Upper lobe of right lung (tissue), 1 donor: ENCODE data around the gene LGR6. TPM values are rescaled to one million over a fixed set of nuclear protein-coding genes. Genes with fewer than 3 reads are reported as not detected.

ENCODE experiments used
- ATAC-seq: fragments of 200-7000 bp; cut with Tn5 transposase; one replicate; pipeline ENCODE4 v1.9.1; 2020; ENCODE audit warnings: mild to moderate bottlenecking, moderate library complexity
- DNase-seq: peaks from one replicate; pipeline ENCODE4 v3.0.0-alpha.2; 2020
- H3K27ac ChIP-seq: fragments of 200-600 bp; one replicate; pipeline ENCODE4 v1.8.0; 2022
- H3K27me3 ChIP-seq: fragments of 200-600 bp; one replicate; pipeline ENCODE4 v1.8.0; 2022; ENCODE audit warnings: mild to moderate bottlenecking
- H3K36me3 ChIP-seq: fragments of 200-600 bp; one replicate; pipeline ENCODE4 v1.8.0; 2022
- H3K4me1 ChIP-seq: fragments of 200-600 bp; one replicate; pipeline ENCODE4 v1.8.0; 2022
- H3K4me3 ChIP-seq: fragments of 200-600 bp; one replicate; pipeline ENCODE4 v1.8.0; 2022; ENCODE audit warnings: mild to moderate bottlenecking
- H3K9me3 ChIP-seq: fragments of 200-600 bp; one replicate; pipeline ENCODE4 v1.8.0; 2022
- intact Hi-C: fragments of 100-400 bp; cut with DNase I; formaldehyde crosslinking; loops from one replicate; pipeline ENCODE4 v1.11.0; 2022
- total RNA-seq: library from RNA; stranded (reverse); fragmentation: NEBNext Ultra II Directional; extraction: Animal tissue kit (Norgen Biotek cat#: 25700); gene quantifications from one replicate; pipeline ENCODE4 v1.2.1, GENCODE V29; 2021
- TF ChIP-seq, protein P1 (sequence below): fragments of 200-600 bp; IDR thresholded peaks from one replicate; pipeline ENCODE4 v1.8.0; 2022; ENCODE audit warnings: antibody characterized with exemption
- donor health status: DM: no; HTN: yes; CAD: no; lungs with severe emphysema.

Gene LGR6
- total RNA-seq, 1 donor from 2014 or later, result 1.8 TPM

DNA sequence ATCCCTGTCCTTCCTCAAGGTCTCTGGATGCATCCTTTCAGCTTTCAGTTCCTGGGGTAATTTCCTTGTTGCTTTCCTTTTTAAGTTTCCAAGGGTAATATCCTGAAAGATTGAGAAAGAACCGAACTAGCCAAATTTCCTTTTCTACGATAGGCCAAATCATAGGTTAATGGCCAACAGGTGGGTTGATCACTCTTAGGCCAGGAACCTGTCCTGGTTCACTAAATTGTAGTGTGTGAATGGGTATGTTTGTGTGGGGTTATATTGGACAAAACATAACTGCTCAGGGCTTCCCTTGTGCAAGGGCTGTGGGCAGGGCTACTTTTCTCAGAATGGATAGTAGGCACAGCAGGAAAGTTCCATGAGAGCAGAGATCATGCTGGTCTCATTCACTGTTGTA, 131.0 kb downstream of the LGR6 start:
- Histone ChIP-seq H3K27ac (no peak overlapping the region), H3K9me3 (no peaks in the 10 kb centered on the region), H3K4me1 (no peaks in the 10 kb centered on the region), H3K27me3 (no peaks in the 10 kb centered on the region), H3K4me3 (no peak overlapping the region), H3K36me3 (no peaks in the 10 kb centered on the region)
- DNase-seq (no peak), ATAC-seq (no peak)
- TF ChIP-seq, protein P1, sequence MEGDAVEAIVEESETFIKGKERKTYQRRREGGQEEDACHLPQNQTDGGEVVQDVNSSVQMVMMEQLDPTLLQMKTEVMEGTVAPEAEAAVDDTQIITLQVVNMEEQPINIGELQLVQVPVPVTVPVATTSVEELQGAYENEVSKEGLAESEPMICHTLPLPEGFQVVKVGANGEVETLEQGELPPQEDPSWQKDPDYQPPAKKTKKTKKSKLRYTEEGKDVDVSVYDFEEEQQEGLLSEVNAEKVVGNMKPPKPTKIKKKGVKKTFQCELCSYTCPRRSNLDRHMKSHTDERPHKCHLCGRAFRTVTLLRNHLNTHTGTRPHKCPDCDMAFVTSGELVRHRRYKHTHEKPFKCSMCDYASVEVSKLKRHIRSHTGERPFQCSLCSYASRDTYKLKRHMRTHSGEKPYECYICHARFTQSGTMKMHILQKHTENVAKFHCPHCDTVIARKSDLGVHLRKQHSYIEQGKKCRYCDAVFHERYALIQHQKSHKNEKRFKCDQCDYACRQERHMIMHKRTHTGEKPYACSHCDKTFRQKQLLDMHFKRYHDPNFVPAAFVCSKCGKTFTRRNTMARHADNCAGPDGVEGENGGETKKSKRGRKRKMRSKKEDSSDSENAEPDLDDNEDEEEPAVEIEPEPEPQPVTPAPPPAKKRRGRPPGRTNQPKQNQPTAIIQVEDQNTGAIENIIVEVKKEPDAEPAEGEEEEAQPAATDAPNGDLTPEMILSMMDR, result no peak
- intact Hi-C loops, result no loop called here

DNA sequence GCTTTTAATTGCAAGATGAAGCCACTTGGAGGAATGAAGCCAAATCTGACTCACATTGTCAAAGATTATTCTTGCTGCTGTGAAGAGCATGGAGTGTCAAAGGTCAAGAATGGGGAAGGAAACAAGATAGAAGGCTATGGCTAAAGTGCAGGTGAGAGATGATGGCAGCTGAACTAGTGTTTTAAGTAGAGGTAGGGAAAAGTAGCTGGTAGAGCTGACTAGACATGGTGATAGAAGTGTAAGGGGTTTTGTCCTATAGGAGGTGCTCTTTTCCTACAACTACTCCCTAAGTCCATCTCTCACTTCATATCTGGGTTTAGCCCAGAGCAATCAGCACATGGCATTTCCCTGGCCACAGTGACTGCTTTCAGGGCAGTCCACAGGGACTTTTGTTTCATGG, 136.3 kb downstream of the LGR6 start:
- DNase-seq (no peak), ATAC-seq (no peak)
- Histone ChIP-seq H3K4me1 (no peaks in the 10 kb centered on the region), H3K27ac (no peak overlapping the region), H3K27me3 (no peaks in the 10 kb centered on the region), H3K36me3 (no peaks in the 10 kb centered on the region), H3K4me3 (no peak overlapping the region), H3K9me3 (no peaks in the 10 kb centered on the region)
- intact Hi-C loops, result no loop called here
- TF ChIP-seq, protein P1, result no peak

DNA sequence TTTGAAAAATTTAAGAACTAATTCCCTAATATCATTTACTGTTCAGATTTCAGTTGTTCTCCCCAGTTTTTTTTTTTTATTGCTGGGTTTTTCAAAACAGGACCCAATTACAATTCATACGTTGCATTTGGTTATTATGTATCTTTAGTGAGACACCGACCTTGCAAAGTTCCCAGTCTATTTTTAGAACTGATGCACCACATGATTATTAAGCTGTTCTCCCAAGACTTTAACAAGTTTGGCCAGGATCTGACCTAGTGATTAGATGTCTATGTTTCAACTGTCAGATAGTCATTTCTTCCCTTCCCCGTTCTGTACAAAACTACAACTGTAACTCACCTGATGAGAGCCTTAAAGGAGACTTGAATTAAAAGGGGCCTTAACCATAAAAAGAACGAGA, 140.3 kb downstream of the LGR6 start:
- intact Hi-C loops, result no loop called here
- no peak overlapping the region for H3K27ac ChIP-seq
- H3K36me3 ChIP-seq, result no peaks in the 10 kb centered on the region
- no peak overlapping the region for H3K4me3 ChIP-seq
- H3K27me3 ChIP-seq, result no peaks in the 10 kb centered on the region
- TF ChIP-seq, protein P1, result no peak
- ATAC-seq (no peak), DNase-seq (no peak)
- H3K4me1 ChIP-seq, result no peaks in the 10 kb centered on the region
- H3K9me3 ChIP-seq, result no peaks in the 10 kb centered on the region

DNA sequence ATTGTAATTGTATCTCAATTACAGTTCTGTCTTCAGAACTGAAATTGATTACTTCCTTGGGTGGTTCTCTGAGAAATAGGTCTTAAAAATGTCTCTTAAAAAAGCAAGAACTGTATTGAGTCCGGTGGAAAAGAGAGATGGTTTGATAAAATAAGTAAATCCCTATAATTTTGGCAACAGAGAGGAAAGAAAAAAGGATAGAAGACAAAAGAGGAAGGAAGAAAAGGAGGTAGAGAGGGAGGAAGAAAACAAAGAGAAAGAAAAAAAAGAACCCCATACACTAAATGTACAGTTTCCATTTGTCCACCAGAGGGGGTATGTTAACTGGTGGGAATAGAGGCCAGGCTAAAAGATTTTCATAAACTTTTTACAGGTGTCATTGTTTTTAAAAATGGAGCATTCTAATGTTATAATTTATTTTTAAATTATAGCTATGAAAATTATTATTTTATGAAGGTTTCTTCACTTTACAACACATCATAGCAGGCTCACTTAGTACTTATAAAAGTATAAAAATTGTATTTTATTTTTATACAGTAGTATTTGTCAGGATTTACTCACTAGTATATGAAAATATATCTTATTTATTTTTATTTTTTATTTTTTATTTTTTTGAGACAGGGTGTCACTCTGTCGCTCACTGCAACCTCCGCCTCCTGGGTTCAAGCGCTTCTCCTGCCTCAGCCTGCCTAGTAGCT, 150.2 kb downstream of the LGR6 start:
- TF ChIP-seq, protein P1, result peak; percentile 87
- intact Hi-C loops, result no loop called here
- peaks cover 8% of the 10 kb centered on the region for H3K4me1 ChIP-seq
- H3K36me3 ChIP-seq, result no peaks in the 10 kb centered on the region
- no peaks in the 10 kb centered on the region for H3K9me3 ChIP-seq
- ATAC-seq (no peak), DNase-seq (no peak)
- H3K27me3 ChIP-seq, result no peaks in the 10 kb centered on the region
- no peak overlapping the region for H3K27ac ChIP-seq
- H3K4me3 ChIP-seq, result no peak overlapping the region

DNA sequence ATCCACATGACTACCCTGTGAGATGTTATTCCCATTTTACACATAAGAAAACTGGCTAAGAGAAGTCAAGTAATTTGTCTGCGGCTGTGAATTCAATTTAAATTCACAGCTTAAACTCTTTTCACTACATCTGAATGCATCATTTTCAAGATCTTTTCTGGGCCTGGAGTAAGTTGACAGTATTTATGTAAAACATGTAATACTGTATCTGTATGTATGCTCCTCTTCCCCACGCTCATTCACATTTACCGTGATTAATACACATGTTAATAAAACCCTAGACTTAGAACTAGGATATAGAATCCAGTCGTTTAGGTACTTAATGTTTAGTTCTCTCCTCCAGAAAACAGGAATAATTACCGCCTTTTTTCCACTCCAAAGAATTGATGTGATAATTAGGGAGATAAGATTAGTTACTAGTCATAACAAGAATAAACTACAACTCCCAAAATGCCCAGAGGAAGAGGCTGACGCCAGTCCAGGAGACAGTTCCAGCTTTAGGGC, 154.5 kb downstream of the LGR6 start:
- intact Hi-C loops, result no loop called here
- Histone ChIP-seq H3K4me1 (peaks cover 12% of the 10 kb centered on the region), H3K27me3 (no peaks in the 10 kb centered on the region), H3K36me3 (no peaks in the 10 kb centered on the region), H3K9me3 (no peaks in the 10 kb centered on the region), H3K27ac (no peak overlapping the region), H3K4me3 (no peak overlapping the region)
- ATAC-seq, result no peak
- TF ChIP-seq, protein P1, result no peak
- DNase-seq, result no peak
